GM21717 (cell line): Measurements from ENCODE around the gene DOCK4.
"Not testable (repeated sequence)": the region's sequence is repeated elsewhere in the genome, so short reads cannot be mapped to it uniquely, and the experiment has no call there.

ENCODE experiments used
- ATAC-seq: cut with Tn5 transposase; IDR thresholded peaks from one replicate; pipeline ENCODE4 v1.9.1; 2021; ENCODE audit warnings: mild to moderate bottlenecking, moderate library complexity; ENCODE audit not compliant: unreplicated experiment

DOCK4 gene

DNA sequence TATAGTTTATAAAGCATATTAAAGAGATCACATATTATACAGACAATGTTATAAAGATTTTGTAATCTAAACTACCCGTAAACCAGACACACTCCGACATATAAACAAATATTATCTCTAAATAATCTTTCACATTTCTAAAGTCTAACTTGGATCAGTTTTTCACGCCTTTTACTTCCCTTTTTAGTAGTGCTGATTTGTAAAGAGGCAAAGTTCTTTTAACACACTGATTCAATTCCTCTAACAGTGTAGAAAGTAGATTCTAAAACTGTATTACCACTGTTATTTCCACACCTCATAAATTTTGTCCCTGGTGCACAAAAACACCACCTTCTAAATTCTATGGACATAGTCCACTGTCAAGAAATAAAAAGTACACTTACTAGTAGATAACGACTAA, 230.9 kb downstream of the DOCK4 start:
- ATAC-seq, result no peak

DNA sequence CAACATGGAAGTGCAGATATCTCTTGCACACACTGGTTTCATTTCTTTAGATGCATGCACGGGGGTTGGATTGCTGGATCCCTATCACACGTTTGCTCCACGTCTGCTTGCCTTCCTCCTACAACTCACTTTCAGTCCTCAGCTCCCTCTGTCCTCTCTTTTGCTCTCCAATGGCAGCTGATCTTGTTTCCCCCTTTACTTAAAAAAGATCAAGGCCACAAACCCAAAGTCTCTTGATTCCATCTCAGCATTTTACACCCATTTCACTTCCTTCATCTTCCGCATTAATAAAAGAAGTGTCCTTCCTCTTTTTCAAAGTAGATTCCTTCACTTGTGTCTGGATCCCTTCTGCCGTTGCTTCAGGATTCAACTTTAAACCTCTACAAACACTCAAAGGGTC, 245.2 kb downstream of the DOCK4 start:
- no peak for ATAC-seq

DNA sequence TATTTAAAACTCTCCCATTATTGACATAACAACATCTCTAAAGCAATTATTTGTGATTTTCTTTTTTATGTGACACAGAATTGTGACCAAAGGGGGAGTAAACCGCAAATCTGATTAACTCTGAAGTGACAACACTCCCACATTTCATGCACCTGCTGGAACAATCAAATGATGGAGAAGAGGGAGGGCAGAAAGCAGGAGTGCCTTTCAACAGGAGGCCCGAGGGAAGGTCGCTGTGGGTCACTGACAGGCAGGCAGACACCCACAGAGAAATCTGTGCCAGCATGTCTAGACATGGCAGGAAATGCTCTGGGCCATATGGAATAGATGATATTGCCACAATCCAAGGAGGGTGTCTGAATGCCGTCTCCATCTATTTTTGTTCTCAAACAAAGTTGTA, 247.3 kb downstream of the DOCK4 start:
- ATAC-seq, result no peak

DNA sequence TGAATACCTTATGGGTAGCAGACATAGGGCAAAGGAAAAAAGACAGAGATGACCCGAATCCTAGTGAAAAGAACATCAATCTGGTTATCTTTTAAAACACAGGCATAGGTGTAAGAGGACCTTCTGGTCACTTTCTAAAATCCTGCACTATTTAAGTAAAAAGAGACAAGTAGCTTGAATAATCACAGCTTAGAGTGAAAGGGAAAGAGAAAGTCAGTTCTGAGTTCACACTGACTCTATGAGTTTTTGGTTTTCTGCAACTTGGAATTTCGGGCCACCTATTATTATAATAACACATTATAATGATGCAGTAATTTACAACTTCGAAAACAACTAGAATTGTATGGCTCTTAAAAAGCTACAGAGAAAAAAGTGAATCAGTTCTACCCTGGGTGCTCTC, 247.8 kb downstream of the DOCK4 start:
- no peak for ATAC-seq

DNA sequence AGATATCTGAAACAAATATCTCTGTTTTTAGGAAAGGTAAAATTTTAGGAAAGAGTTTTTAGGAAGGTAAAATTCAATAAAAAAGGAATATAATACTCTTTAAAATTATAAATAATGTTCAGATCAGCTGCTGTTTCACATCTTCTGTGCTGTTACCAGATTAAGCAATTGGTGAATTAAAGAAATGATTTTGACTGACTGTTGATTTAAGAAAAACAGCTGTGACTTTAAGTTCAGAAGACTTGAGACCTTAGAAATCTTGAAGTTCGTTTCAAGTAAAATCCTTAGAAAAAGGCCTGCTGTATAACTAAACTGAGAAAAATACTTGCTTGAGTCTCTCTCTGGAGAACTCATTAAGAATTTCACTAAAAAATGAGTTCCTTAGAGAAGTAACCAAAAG, 250.6 kb downstream of the DOCK4 start:
- no peak for ATAC-seq

DNA sequence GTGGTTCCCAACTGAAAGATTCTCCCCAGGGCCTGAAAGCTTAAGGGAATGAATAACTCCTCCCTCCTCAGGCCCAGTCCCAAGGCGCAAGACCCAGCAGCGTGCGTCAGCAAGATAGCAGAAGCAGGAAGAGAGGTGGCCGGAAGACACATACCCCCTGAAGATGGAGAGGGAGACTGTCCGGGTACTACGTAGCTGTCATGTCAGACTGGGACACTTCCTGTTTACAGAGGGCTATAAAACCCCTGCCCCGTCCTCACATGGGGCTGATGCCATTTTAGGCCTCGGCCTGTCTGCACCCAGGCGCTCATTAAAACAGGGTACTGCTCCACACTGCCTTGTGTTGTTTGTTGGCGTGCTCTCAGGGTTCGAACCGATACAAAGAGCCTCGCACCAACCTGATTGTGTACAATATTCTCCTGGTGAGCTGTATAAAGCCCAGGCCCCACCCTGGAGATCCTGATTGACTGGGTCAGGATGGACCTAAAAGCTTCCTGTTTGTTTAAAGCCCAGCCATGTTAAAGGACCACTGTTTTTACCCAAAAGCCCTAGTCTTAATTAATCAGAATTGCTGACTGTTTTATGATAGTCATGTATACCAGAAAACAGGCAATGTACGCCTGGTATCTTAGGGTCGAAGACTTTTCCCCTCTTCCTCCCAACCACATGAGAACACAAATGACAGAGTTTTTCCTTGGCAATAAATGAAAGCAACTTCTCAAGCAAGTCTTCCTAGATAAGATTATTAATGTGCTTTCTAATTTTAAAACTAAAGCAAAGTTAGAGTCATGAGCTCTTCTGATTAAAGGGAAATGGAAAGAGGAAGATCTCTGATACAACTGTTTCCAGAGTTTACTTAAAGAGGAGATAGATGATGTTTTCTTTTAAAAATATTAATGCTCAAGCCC, 251.5 kb downstream of the DOCK4 start:
- ATAC-seq, result no peak

DNA sequence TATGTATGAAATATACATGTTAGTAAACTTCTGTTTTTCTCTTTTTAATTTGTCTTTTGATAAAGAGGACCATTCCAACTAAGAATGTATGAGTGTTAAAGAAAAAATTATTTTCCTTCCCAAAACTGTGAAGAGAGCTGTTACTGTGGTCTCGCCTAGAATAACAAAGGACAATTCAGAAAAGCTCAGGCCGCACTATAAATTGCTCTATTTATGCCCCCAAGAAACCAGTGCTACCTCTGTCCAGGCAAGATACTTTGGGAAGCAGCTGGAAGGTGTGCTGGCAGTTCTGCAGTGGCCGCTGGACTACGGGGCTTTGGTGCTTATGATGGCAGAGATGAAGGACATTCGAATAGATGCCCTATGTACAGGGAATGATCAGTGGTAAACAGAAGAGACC, 252.1 kb downstream of the DOCK4 start:
- no peak for ATAC-seq

DNA sequence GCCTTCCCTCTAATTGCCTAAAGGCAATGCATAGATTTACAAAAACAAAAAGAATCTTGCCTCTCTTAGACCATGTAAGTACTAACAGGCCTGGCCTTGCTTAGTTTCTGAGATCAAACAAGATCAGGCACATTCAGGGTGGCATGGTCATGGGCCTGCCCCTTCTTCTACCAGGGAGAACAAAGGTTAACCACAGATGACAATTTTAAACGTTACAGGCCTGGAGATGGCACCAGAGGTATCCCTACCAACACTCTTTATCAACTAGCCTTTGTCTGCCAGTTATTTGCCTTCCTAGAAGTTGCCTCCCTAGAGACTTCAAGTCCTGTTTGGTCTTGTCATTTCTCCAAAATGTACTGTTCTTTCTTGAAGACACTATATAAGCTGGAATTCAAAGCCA, 252.6 kb downstream of the DOCK4 start:
- no peak for ATAC-seq

DNA sequence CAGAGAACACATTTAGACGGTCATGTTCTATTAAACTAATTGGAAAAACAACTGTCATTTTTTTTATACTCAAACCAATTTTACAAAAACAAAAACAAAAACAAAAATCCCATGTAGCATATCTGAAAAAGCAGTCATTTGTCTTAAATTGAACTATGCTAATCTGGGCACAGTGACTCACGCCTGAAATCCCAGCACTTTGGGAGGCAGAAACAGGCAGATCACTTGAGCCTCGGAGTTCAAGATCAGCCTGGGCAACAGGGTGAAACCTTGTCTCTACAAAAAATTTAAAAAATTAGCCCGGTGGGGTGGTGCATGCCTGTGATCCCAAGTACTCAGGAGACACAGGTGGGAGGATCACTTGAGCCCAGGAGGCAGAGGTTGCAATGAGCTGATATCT, 253.4 kb downstream of the DOCK4 start:
- ATAC-seq, result no peak

DNA sequence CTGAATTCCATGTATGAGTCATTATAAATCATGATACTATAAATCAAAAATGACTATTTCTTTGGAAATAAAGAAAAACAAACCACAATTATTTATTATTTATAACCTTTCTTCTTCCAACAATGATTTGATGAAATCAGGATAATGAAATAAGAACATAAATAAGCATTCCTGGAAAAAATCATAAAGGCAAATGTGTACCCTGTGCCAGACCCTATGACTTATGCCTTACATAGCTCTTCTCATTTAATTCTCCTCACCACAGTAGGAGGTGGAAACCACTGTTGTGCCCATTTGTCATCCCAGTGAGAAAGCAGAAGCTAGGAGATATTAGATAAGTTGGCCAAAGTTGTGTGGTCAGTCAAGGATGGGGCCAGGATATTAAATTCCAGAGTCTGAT, 255.1 kb downstream of the DOCK4 start:
- ATAC-seq, result no peak

DNA sequence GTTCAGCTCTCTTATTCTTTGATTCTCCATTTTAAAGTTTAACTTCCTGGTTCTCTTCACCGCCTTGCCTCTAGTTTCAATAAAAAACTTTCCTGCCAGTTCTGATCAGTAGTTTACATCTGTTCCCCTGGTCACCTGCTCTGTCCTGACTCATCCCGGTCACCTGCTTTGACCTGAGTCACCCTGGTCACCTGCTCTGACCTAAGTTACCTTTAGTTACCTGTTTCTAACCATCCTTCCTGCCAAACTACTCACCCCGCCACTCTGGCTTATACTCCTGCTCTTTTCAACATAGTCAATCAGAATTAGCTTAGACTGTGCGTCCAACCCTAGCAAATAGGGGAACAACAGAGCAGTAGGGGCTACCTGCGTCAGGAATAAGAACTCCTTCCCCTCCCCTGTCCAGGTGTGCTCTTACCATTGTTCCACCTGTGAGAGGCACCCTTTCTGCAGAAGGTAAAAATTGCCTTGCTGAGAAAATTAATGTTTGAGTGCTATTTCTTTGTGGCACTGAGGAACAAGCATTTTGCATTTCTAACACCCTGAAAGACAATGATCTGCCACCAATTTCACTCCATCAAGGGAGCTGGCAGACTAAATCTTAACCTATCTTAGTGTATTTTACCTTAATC, 263.6 kb downstream of the DOCK4 start:
- ATAC-seq, result no peak

DNA sequence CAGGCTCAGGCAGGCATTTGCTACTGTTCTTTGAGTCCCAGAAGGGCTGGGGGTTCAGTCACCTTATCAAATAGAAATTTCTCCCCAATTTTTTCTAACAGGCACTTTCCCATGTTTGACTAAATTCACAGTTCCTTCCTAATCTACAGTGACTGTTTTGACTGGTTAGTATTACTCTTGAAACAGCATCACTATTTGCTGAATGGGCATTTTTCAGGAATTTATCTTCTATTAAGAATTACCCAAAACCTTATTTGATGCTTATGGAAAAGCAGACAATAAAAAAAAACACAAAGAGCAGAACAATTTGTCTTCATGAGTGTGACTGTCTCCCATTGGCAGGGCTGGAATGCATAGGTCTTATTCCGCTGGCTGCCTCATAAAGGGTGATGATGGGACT, 269.0 kb downstream of the DOCK4 start:
- no peak for ATAC-seq

DNA sequence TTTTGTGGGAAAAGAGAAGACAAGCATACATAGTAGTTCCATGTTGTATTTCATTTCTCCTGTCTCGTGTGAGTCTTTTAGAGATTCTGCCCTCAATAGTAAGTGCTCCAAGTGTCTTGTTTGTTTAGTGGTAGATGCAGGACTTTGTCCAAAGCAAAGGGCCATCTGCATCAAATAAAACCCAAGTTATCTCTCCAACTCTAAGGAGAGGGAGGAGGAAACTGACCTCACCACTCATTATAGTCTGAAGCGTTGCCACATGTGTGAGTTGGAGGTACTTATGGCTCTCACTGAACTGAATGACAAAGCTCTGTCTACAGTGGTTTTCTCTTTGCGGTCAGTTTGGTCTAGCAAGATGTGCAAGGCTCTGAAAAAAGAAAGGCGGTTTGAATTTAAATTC, 272.6 kb downstream of the DOCK4 start:
- no peak for ATAC-seq

DNA sequence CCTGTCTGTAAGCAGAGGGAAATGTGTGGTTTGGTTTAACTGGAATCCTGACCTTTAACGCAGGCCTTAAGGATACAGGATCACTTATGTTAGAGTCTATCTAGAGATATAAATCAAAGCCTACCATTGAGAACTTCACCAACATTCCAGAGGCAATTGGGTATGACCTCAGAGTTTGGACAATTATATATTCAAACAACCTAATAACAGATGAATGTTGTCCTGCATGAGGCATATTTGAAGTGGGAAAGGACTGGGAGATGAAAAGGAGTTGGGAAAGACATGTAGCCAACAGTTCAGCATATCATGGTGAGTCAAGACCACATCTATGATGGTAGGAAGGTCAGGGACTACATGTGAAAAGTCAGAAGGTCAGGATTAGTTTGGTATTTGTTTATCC, 274.2 kb downstream of the DOCK4 start:
- no peak for ATAC-seq

DNA sequence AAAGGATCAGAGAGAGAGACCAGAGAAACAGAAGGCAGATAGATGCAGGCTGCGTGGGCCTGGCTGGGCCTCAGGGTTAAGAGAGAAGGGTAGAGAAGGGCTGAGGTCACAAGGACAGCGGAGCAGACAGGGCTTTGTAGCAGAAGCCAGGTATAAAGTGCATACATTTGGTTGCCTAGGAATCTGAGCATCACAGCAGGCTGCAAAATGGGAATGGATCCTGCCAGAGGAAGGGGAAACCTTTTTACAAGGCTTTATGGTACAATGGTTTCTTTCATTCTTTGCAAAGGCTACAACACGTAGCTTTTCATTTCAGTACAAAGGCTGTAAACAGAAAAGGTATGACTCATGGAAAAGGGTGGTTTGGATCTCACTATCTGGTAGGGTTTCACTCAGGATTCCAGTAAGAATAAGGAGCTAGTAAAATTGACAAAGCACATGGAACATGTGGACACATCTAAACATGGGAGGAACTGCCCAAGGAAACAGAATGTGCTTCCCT, 275.1 kb downstream of the DOCK4 start:
- ATAC-seq, result no peak

DNA sequence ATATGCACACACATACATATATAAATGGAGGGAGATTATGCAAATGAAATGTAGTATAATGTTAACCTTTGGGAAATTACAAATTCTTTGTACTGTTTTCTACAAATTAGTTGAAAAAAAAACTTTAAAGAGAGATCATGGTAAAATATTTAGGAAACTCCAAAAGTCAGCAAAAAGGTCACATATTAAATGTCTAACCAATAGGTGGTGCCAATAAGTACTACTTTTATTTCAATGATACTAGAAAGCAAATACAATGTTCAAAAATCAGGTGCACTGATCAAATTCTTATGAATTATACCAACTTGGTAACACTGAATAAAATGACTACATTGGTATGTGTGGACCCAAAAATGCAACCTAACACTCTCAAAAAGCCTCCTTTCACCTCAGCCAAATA, 276.9 kb downstream of the DOCK4 start:
- ATAC-seq, result no peak

DNA sequence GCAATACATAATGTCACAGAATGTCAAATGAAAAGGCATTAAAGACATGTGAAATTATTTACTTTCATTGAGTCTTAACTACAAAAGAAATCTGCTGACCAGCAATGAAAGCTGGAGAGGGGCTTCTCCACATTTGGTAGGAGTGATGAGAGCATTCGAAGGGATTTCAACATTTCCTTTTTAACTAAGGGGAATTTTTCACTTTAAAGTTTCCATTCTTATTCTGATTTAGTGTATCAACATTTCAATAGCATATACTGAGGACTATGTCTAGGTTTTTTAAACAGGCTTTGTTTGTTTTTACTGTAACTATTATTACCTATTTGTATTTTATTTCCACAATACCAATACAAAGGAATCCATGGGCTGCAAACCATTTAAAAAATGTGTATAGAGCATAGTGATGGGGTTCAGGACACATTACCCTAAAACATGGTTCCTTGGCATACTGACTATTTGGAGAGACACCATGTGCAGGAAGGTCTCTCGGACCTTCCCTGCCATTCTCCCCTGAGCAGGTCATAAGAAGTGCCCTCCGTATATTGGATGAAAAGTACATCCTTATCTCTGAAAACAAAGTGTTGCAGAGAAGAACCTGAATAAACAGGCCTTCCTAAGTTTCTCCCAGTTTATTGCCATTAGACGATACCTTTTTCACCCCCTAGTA, 278.7 kb downstream of the DOCK4 start:
- no peak for ATAC-seq

DNA sequence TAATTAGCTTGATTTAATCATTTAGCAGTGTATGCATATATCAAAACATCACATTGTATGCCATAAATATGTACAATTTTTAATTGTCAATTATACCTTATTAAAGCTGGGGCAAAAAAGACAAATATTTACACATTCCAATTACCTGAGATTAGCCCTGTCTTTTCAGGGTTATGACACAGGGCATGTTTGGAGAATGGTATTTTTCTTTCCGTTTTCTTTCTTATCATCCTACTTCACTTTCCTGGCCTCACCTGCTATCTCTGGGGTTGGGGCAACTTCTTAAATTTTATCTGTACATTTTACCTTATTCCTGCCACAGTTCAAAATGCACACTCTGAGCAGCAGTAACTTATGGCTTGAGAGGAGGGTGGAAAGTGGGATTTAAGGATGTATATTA, 285.9 kb downstream of the DOCK4 start:
- ATAC-seq, result no peak

DNA sequence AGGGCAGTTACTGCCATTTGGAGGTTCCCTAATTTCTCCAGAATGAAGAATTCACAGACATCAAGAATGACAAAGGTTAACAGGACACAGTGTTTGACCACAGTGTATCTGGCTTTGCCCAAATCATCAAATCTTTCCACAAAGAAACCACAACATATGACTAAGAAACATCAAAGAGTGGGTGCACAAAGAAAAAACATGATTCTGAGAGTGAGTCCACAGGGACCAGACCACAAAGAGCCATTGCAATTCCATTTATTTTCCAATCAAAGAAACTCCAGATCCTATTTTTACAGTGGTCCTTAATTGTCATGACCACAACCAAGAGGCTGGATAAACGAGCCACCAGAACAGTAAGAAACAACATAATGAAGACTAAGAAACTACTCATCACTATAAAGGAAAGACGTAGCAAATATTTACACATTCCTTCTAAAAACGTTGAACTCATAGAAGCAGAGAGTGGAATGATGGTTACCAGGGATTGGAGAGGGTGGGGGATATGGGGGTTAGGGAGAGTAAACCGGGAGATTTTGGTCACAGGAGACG, 286.5 kb downstream of the DOCK4 start:
- no peak for ATAC-seq

DNA sequence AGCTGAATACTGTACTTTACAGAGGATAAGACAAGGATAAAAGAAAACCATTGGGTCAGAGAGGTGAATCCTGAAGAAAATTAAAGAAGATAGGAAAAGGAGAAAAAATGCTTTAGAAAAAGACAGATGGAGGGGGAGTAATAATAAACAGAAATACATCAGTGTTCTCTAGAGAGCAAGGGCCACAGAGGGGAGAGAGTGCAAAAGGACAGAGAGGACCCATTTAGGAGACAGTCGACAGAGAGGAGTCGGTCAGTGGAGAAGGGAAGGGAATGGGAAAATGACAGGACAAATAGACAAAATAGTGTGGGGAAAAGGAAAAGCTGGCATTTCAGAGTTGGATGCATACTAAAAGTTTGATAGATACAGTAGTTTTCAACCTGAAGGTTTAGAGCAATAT, 287.0 kb downstream of the DOCK4 start:
- ATAC-seq, result no peak

DNA sequence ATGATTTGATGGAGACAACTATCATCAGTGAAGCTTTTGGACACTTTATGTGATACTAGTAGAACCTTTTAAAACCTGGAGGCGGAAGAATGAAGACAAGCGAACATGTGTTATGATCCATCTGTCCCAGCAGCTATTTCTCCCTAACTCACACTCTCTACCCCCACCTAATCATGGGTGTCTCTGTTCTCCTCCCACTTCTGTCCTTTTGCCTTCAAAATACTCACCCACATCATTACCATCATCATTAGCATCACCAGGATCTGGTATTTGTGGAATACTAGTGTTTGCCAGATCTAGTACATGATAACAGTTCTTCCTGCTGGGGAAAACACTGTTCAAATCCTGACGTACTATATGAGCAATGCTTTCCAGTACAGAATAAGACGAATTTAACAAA, 287.7 kb downstream of the DOCK4 start:
- ATAC-seq, result no peak

DNA sequence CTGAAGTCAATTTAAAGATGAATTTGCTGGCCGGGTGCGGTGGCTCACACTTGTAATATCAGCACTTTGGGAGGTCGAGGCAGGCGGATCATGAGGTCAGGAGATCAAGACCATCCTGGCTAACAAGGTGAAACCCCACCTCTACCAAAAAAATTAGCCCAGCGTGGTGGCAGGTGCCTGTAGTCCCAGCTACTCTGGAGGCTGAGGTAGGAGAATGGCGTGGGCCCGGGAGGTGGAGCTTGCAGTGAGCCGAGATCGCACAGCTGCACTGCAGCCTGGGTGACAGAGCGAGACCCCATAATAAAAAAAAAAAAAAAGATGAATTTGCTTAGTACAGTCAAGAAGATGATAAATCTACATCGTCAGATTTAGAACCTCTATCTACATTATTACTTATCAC, 288.8 kb downstream of the DOCK4 start:
- not testable (repeated sequence) for ATAC-seq
